Calu3 (cell line): ENCODE data around the gene MEX3D. TPM values are rescaled to one million over a fixed set of nuclear protein-coding genes. Genes with fewer than 3 reads are reported as not detected.

Experiments used
- BruUV-seq: library from RNA; stranded (reverse); fragments of 400-500 nt; replicated peaks from 2 replicates; lab custom pipeline; 2021; lab: Mats Ljungman, UMichigan
- CTCF ChIA-PET: fragments of 300-600 bp; sonication (Branson Sonifier 250); formaldehyde crosslinking; loops from one replicate; lab custom pipeline; 2022; ENCODE audit warnings: antibody characterized with exemption; lab: Charles Lee
- DNase-seq: peaks from one replicate; pipeline ENCODE4 v3.0.0; 2022
- H3K27ac Mint-ChIP-seq: one replicate; pipeline ENCODE4 v1.8.0; 2022; ENCODE audit warnings: mixed read lengths; ENCODE audit not compliant: unreplicated experiment
- H3K27me3 Mint-ChIP-seq: one replicate; pipeline ENCODE4 v1.8.0; 2022; ENCODE audit warnings: mixed read lengths; ENCODE audit not compliant: unreplicated experiment
- H3K36me3 Mint-ChIP-seq: one replicate; pipeline ENCODE4 v1.8.0; 2022; ENCODE audit warnings: mild to moderate bottlenecking, moderate library complexity, mixed read lengths; ENCODE audit not compliant: insufficient read depth, unreplicated experiment
- H3K4me1 Mint-ChIP-seq: one replicate; pipeline ENCODE4 v1.8.0; 2022; ENCODE audit warnings: mild to moderate bottlenecking, low read depth, mixed read lengths; ENCODE audit not compliant: unreplicated experiment
- H3K4me3 Mint-ChIP-seq: one replicate; pipeline ENCODE4 v1.8.0; 2022; ENCODE audit warnings: mild to moderate bottlenecking, low read depth, moderate library complexity, mixed read lengths; ENCODE audit not compliant: unreplicated experiment
- H3K9me3 Mint-ChIP-seq: one replicate; pipeline ENCODE4 v1.8.0; 2022; ENCODE audit warnings: low read depth, mixed read lengths; ENCODE audit not compliant: unreplicated experiment
- CTCF ChIP-seq: fragments of 200-600 bp; IDR thresholded peaks from one replicate; pipeline ENCODE4 v1.8.0; 2022; ENCODE audit warnings: antibody characterized with exemption; ENCODE audit not compliant: unreplicated experiment
- intact Hi-C: fragments of 100-400 bp; cut with micrococcal nuclease; formaldehyde crosslinking; loops from one replicate; pipeline ENCODE4 v1.10.0; 2022; ENCODE audit not compliant: unreplicated experiment
- total RNA-seq: library from RNA; stranded (reverse); gene quantifications from 2 replicates; pipeline ENCODE4 v1.2.3, GENCODE V29; 2022

MEX3D gene
- total RNA-seq, 1 experiment from 2014 or later, result 41.4 TPM

DNA sequence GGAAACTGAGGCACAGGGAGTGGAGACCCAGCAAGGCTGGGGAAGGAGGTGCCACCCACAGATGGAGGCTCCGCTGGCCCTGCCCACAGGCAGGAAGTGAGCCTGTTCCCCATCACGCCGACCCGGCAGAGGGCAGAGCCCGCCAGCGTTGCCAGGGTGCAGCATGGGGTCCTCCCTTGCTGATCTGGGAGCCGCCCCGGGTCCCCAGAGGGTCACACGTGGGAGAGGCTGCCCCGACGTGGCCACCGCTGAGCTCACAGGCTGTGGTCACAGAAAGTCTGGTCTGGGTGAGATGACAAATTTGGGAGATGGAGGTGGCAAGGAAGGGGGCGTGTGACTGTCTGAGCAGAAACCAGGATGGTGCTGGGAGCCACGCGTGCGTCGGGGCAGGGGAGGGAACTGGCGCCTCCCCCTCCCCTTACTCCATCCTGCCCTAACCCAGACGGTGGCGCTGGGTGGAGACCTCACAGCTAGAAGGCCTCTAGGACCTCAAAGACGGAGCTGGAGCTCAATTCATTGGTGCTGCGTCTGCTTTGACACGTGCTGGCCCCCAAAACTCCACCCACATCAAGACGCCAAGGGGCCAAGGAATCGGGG lies 7.7 kb downstream of the MEX3D start:
- H3K4me1 Mint-ChIP-seq, result no peaks in the 10 kb centered on the region
- no peaks in the 10 kb centered on the region for H3K9me3 Mint-ChIP-seq
- TF ChIP-seq CTCF, result no peak
- CTCF ChIA-PET, result no interaction called here
- intact Hi-C loops, result no loop called here
- H3K4me3 Mint-ChIP-seq, result no peak overlapping the region
- H3K27me3 Mint-ChIP-seq, result no peaks in the 10 kb centered on the region
- no peaks in the 10 kb centered on the region for H3K36me3 Mint-ChIP-seq
- BruUV-seq, result no TSS peak
- no peak overlapping the region for H3K27ac Mint-ChIP-seq
- no peak for DNase-seq

- BruUV-seq, result no TSS peak
- intact Hi-C loops, result no loop called here
- Mint-ChIP-seq H3K27ac (no peak overlapping the region), H3K4me1 (no peaks in the 10 kb centered on the region), H3K4me3 (no peak overlapping the region), H3K9me3 (no peaks in the 10 kb centered on the region), H3K36me3 (no peaks in the 10 kb centered on the region), H3K27me3 (no peaks in the 10 kb centered on the region)
- no peak for TF ChIP-seq CTCF
- DNase-seq, result no peak
- CTCF ChIA-PET, result no interaction called here
Measured at GRCh38 chr19:1558552-1558951, 9.6 kb downstream of the MEX3D start.

GRCh38 chr19:1556390-1557070 lies 11.6 kb downstream of the MEX3D start:
- Mint-ChIP-seq H3K27ac (no peak overlapping the region), H3K27me3 (no peaks in the 10 kb centered on the region), H3K4me3 (no peak overlapping the region), H3K4me1 (no peaks in the 10 kb centered on the region), H3K36me3 (no peaks in the 10 kb centered on the region), H3K9me3 (no peaks in the 10 kb centered on the region)
- DNase-seq, result no peak
- no TSS peak for BruUV-seq
- CTCF ChIA-PET, result no interaction called here
- no peak for TF ChIP-seq CTCF
- intact Hi-C loops, result no loop called here

- no peak for DNase-seq
- H3K36me3 Mint-ChIP-seq, result no peaks in the 10 kb centered on the region
- intact Hi-C loops, result no loop called here
- no peak overlapping the region for H3K4me3 Mint-ChIP-seq
- CTCF ChIA-PET, result no interaction called here
- no peaks in the 10 kb centered on the region for H3K27me3 Mint-ChIP-seq
- H3K27ac Mint-ChIP-seq, result no peak overlapping the region
- H3K9me3 Mint-ChIP-seq, result no peaks in the 10 kb centered on the region
- H3K4me1 Mint-ChIP-seq, result no peaks in the 10 kb centered on the region
- TF ChIP-seq CTCF, result no peak
- BruUV-seq, result no TSS peak
Measured at GRCh38 chr19:1555487-1556389, 12.4 kb downstream of the MEX3D start.
